Gastrocnemius medialis (tissue), 4 donors: ENCODE data around the gene OR2T35. TPM values are rescaled to one million over a fixed set of nuclear protein-coding genes. Genes with fewer than 3 reads are reported as not detected.

Experiments
- ATAC-seq, 2 donors: fragments of 150-250 bp; one replicate each; pipeline ENCODE4 v1.9.1; 2016
- DNase-seq, 2 donors: peaks; one replicate each; pipeline ENCODE4 v3.0.0-alpha.2; 2019
- H3K27ac ChIP-seq, 4 donors: fragments of 200-600 bp; sonication (generic); 1 replicate in 1 of 4; 2 replicates in 3 of 4; pipeline ENCODE4 v1.5.1; 2016 to 2018; ENCODE audit warnings: mild to moderate bottlenecking in 2 of 4, moderate library complexity in 1 of 4
- H3K27me3 ChIP-seq, 3 donors: fragments of 200-600 bp; sonication (generic) in 2 of 3; 1 replicate in 1 of 3; 2 replicates in 2 of 3; pipeline versions ENCODE4 v1.5.1 to v1.6.0; 2016 to 2019; ENCODE audit warnings: mild to moderate bottlenecking in 1 of 3, moderate library complexity in 1 of 3
- H3K36me3 ChIP-seq, 2 donors: fragments of 200-600 bp; sonication (generic) in 1 of 2; one replicate each; pipeline ENCODE4 v1.5.1; 2017 to 2018
- H3K4me1 ChIP-seq, 2 donors: fragments of 200-600 bp; sonication (generic) in 1 of 2; one replicate each; pipeline ENCODE4 v1.5.1; 2016 to 2017; ENCODE audit warnings: mild to moderate bottlenecking in 2 of 2
- H3K4me3 ChIP-seq, 4 donors: fragments of 200-600 bp; sonication (generic) in 3 of 4; 1 replicate in 1 of 4; 2 replicates in 3 of 4; pipeline ENCODE4 v1.5.1; 2016 to 2019; ENCODE audit warnings: mild to moderate bottlenecking in 2 of 4
- H3K9me3 ChIP-seq, 3 donors: fragments of 200-600 bp; sonication (generic) in 2 of 3; 1 replicate in 1 of 3; 2 replicates in 2 of 3; pipeline ENCODE4 v1.5.1; 2016 to 2019
- CTCF ChIP-seq, 5 experiments: fragments of 450-650 bp in 3 of 5; fragments of 200-600 bp in 2 of 5; sonication (generic) in 2 of 5; IDR thresholded peaks in 4 of 5; conservative IDR thresholded peaks in 1 of 5; 1 replicate in 4 of 5; 2 replicates in 1 of 5; pipeline ENCODE4 v1.5.1; 2016 to 2019; ENCODE audit warnings: antibody characterized with exemption in 5 of 5, mild to moderate bottlenecking in 3 of 5, moderate library complexity in 3 of 5
- POLR2A ChIP-seq, 2 donors: fragments of 450-650 bp; IDR thresholded peaks; one replicate each; pipeline ENCODE4 v1.6.1; 2017; ENCODE audit warnings: antibody characterized with exemption in 2 of 2, mild to moderate bottlenecking in 2 of 2, moderate library complexity in 2 of 2
- in situ Hi-C, 4 donors: fragments of 200-750 bp; cut with MboI; loops; one replicate each; pipeline versions ENCODE4 v1.15.0 to v1.8.0; 2017; ENCODE audit warnings: low sequenced_read_pairs in 4 of 4
- intact Hi-C: fragments of 100-400 bp; cut with DNase I; formaldehyde crosslinking; loops from one replicate; pipeline ENCODE4 v1.15.1; 2023; ENCODE audit warnings: low total_unique reads
- total RNA-seq, 4 donors: library from RNA; depleted of rRNA; stranded (reverse); fragments of >200 nt; gene quantifications; one replicate each; pipeline versions ENCODE4 v1.1.0 to v1.2.3, GENCODE V29; 2016

OR2T35 gene
- total RNA-seq, 4 donors from 2014 or later: not detected

- Histone ChIP-seq H3K9me3 (no peaks in the 10 kb centered on the region), H3K4me1 (no peaks in the 10 kb centered on the region), H3K4me3 (no peak overlapping the region), H3K27me3 (no peaks in the 10 kb centered on the region), H3K27ac (no peak overlapping the region), H3K36me3 (no peaks in the 10 kb centered on the region)
- DNase-seq: no peak
- ATAC-seq: no peak
- in situ Hi-C loops: no loop called here
- intact Hi-C loops: no loop called here
- no peak for TF ChIP-seq POLR2A (IDR thresholded peaks at IDR 0.05)
- TF ChIP-seq CTCF (IDR thresholded peaks at IDR 0.05 in 4 of 5, conservative IDR thresholded peaks at IDR 0.05 in 1 of 5): no peak
Observed at GRCh38 chr1:248625166-248625565, 19.9 kb downstream of the OR2T35 start.

GRCh38 chr1:248622570-248623001 is 22.5 kb downstream of the OR2T35 start:
- intact Hi-C loops (no loop called here), in situ Hi-C loops (no loop called here)
- ATAC-seq: no peak
- H3K9me3 ChIP-seq: no peaks in the 10 kb centered on the region
- no peak for DNase-seq
- no peak overlapping the region for H3K4me3 ChIP-seq
- no peaks in the 10 kb centered on the region for H3K36me3 ChIP-seq
- H3K27me3 ChIP-seq: no peaks in the 10 kb centered on the region
- H3K4me1 ChIP-seq: no peaks in the 10 kb centered on the region
- no peak overlapping the region for H3K27ac ChIP-seq
- TF ChIP-seq POLR2A (IDR thresholded peaks at IDR 0.05): no peak
- TF ChIP-seq CTCF (IDR thresholded peaks at IDR 0.05 in 4 of 5, conservative IDR thresholded peaks at IDR 0.05 in 1 of 5): peak in 1 of 5 experiments; percentile 40

GRCh38 chr1:248621770-248622169 is 23.3 kb downstream of the OR2T35 start:
- no peaks in the 10 kb centered on the region for H3K36me3 ChIP-seq
- TF ChIP-seq CTCF (IDR thresholded peaks at IDR 0.05 in 4 of 5, conservative IDR thresholded peaks at IDR 0.05 in 1 of 5) (no peak), POLR2A (IDR thresholded peaks at IDR 0.05) (no peak)
- in situ Hi-C loops: no loop called here
- intact Hi-C loops: no loop called here
- no peaks in the 10 kb centered on the region for H3K9me3 ChIP-seq
- no peaks in the 10 kb centered on the region for H3K4me1 ChIP-seq
- ATAC-seq: no peak
- no peak overlapping the region for H3K27ac ChIP-seq
- no peaks in the 10 kb centered on the region for H3K27me3 ChIP-seq
- no peak overlapping the region for H3K4me3 ChIP-seq
- DNase-seq: no peak

- intact Hi-C loops (no loop called here), in situ Hi-C loops (no loop called here)
- Histone ChIP-seq H3K27ac (no peak overlapping the region), H3K36me3 (no peaks in the 10 kb centered on the region), H3K4me3 (no peak overlapping the region), H3K9me3 (no peaks in the 10 kb centered on the region), H3K4me1 (no peaks in the 10 kb centered on the region), H3K27me3 (no peaks in the 10 kb centered on the region)
- no peak for ATAC-seq
- no peak for DNase-seq
- peak in 1 of 5 experiments; percentile 44 for TF ChIP-seq CTCF (IDR thresholded peaks at IDR 0.05 in 4 of 5, conservative IDR thresholded peaks at IDR 0.05 in 1 of 5)
- TF ChIP-seq POLR2A (IDR thresholded peaks at IDR 0.05): no peak
Observed at GRCh38 chr1:248618878-248619277, 26.2 kb downstream of the OR2T35 start.

- TF ChIP-seq POLR2A (IDR thresholded peaks at IDR 0.05) (no peak), CTCF (IDR thresholded peaks at IDR 0.05 in 4 of 5, conservative IDR thresholded peaks at IDR 0.05 in 1 of 5) (no peak)
- no peak overlapping the region for H3K4me3 ChIP-seq
- intact Hi-C loops (no loop called here), in situ Hi-C loops (no loop called here)
- H3K4me1 ChIP-seq: no peaks in the 10 kb centered on the region
- no peaks in the 10 kb centered on the region for H3K27me3 ChIP-seq
- DNase-seq (no peak), ATAC-seq (no peak)
- H3K27ac ChIP-seq: no peak overlapping the region
- H3K9me3 ChIP-seq: no peaks in the 10 kb centered on the region
- H3K36me3 ChIP-seq: no peaks in the 10 kb centered on the region
Observed at GRCh38 chr1:248618119-248618518, 27.0 kb downstream of the OR2T35 start.
